ENCODE measurements around the gene IGSF9.

DNA sequence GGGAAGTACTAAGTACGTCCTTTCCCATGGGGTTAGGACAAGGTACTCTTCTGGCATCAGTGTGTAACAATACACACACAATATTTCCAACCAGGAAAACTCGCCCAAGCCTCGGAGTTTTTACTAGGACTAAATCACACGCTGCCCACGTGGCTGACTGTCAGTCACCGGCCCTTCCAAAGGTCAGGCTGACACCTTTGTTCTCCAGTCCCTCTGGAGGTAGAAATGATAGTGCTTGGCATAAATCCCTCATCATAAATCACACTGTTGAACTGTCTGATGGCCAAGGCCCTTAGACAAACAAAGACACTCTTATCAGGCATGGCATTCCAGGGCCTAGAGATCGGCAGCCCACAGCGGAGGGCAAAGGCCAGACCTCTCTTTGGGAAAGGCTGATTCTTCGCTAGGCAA is 25.5 kb upstream of the IGSF9 start:
- TF ChIP-seq POLR2A (IDR thresholded peaks at IDR 0.05; ENCODE audit: low read length): no peak
- TF ChIP-seq GATA1 (IDR thresholded peaks at IDR 0.05; ENCODE audit: low read depth, low read length): no peak
